Measurements from ENCODE around the gene SREBF2.

Gene SREBF2

GRCh38 chr22:41923595-41924276 is 90.8 kb downstream of the SREBF2 start:
- no peak for DNase-seq

- peak; percentile 23 for DNase-seq
Measured at GRCh38 chr22:41925783-41926460, 93.0 kb downstream of the SREBF2 start.

GRCh38 chr22:41927813-41928212 is 94.9 kb downstream of the SREBF2 start:
- no peak for DNase-seq

GRCh38 chr22:41928593-41929417 is 95.9 kb downstream of the SREBF2 start:
- DNase-seq, result no peak

GRCh38 chr22:41929418-41929810 is 96.5 kb downstream of the SREBF2 start:
- peak; percentile 19 for DNase-seq

GRCh38 chr22:41931701-41932269 is 98.9 kb downstream of the SREBF2 start:
- DNase-seq, result no peak

- no peak for DNase-seq
Measured at GRCh38 chr22:41932353-41932752, 99.4 kb downstream of the SREBF2 start.

GRCh38 chr22:41933411-41934177 is 100.7 kb downstream of the SREBF2 start:
- DNase-seq, result no peak

- DNase-seq, result no peak
Measured at GRCh38 chr22:41934284-41935014, 101.5 kb downstream of the SREBF2 start.

GRCh38 chr22:41935015-41935351 is 102.1 kb downstream of the SREBF2 start:
- DNase-seq, result no peak

GRCh38 chr22:41935509-41935908 is 102.6 kb downstream of the SREBF2 start:
- DNase-seq, result no peak

- DNase-seq, result no peak
Measured at GRCh38 chr22:41936894-41937169, 103.9 kb downstream of the SREBF2 start.

GRCh38 chr22:41939981-41940831 is 107.3 kb downstream of the SREBF2 start:
- DNase-seq, result peak; percentile 59

GRCh38 chr22:41940832-41941765 is 108.2 kb downstream of the SREBF2 start:
- peak; percentile 29 for DNase-seq

GRCh38 chr22:41943661-41944209 is 110.8 kb downstream of the SREBF2 start:
- no peak for DNase-seq

GRCh38 chr22:41946629-41947423 is 113.9 kb downstream of the SREBF2 start, which contains the start of gene CENPM:
Gene CENPM, minus strand, starts transcription at chr22:41947152. Its CDS starts 76 bp downstream, at chr22:41947076.
- peak; percentile 71 for DNase-seq

GRCh38 chr22:41947424-41948080 is 114.6 kb downstream of the SREBF2 start:
- no peak for DNase-seq

GRCh38 chr22:41948142-41948541 is 115.2 kb downstream of the SREBF2 start:
- no peak for DNase-seq
